Omental fat pad (tissue), 4 donors: ENCODE results near the gene ZNF462. TPM values are rescaled to one million over a fixed set of nuclear protein-coding genes. Genes with fewer than 3 reads are reported as not detected.

Source experiments
- ATAC-seq: fragments of 150-250 bp; one replicate; pipeline ENCODE4 v1.9.1; 2016; ENCODE audit warnings: mild to moderate bottlenecking, moderate library complexity; ENCODE audit not compliant: low FRiP score
- DNase-seq: peaks from one replicate; pipeline ENCODE4 v3.0.0-alpha.2; 2019; ENCODE audit warnings: low spot score
- CTCF ChIP-seq, 3 donors: fragments of 450-650 bp; IDR thresholded peaks; one replicate each; pipeline ENCODE4 v1.5.1; 2016 to 2017; ENCODE audit warnings: antibody characterized with exemption in 3 of 3, mild to moderate bottlenecking in 3 of 3, moderate library complexity in 2 of 3
- total RNA-seq, 4 donors: library from RNA; depleted of rRNA; stranded (reverse); fragments of >200 nt; gene quantifications; one replicate each; pipeline ENCODE4 v1.1.0, GENCODE V29; 2016

The ZNF462 gene
- total RNA-seq, 4 donors from 2014 or later, result 16.2 to 18.5 (median 16.7) TPM

GRCh38 chr9:106879439-106879882 lies 16.5 kb downstream of the ZNF462 start:
- no peak for TF ChIP-seq CTCF (IDR thresholded peaks at IDR 0.05)
- DNase-seq (no peak), ATAC-seq (peak; percentile 4)

- DNase-seq, result no peak
- no peak for TF ChIP-seq CTCF (IDR thresholded peaks at IDR 0.05)
- no peak for ATAC-seq
These were observed 17.1 kb downstream of the ZNF462 start for GRCh38 chr9:106880081-106880480.

DNA sequence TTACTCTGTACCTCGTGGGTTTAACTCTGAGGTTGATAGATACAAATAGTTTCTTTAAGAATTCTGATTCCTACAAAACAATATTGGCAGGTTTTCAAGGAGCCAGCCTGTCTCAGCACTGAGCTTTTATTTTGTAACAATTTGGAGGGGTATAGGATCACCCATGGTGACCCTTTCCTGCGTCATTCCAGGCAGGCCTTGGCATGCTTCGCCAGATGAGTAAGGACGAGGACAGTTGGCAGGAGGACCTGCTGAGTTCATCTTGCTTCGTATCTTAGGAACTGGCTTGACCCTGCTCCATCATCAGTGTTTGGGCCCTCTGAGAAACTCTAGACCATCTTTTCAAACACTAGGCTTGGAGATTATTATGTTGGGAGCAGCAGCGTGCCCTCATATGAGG lies 17.9 kb downstream of the ZNF462 start:
- DNase-seq (no peak), ATAC-seq (no peak)
- TF ChIP-seq CTCF (IDR thresholded peaks at IDR 0.05), result no peak

DNA sequence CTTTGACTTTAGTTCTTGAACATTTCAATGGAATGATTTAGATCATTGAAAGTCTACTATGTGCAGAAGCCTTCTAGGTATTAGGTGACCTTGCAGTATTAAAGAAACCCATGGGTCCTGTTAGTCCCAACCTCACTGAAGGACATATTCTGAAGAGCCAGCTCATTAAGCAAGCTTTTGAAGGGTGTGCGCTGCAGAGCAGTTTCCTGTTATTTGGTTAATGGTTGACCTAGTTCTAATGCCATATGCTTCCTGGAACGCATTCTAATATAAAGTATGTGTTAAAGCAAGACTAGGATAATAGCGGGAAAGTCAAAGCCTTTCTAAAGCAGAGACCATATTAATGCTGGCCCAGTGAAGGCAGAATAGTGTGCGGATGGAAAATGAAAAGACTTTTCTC lies 20.1 kb downstream of the ZNF462 start:
- no peak for TF ChIP-seq CTCF (IDR thresholded peaks at IDR 0.05)
- DNase-seq (no peak), ATAC-seq (no peak)

- ATAC-seq (no peak), DNase-seq (no peak)
- no peak for TF ChIP-seq CTCF (IDR thresholded peaks at IDR 0.05)
These were observed 20.7 kb downstream of the ZNF462 start for GRCh38 chr9:106883626-106884190.

- ATAC-seq, result no peak
- no peak for DNase-seq
- TF ChIP-seq CTCF (IDR thresholded peaks at IDR 0.05), result no peak
These were observed 22.5 kb downstream of the ZNF462 start for GRCh38 chr9:106885451-106885850.
